ENCODE measurements around the gene PRDM12.

DNA sequence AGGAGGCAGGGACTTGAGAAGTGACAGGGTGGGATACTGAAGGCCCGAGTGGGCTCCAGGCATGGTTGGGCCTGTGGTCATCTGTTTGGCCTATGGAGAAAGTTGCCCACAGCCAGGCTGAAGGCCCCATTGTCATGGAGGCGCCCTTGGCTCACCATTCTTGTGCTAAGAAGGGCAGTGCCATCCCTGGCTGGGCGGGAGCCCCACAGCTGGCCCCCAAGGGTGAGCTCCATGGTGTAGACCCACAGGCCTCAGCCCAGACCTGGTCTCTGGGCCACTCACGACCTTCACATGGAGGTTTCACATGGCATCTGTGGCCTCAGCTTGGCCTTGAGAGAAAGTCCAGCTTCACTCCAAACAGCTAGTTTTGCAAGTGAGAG, 34.3 kb upstream of the PRDM12 start:
- TF ChIP-seq, protein P1, sequence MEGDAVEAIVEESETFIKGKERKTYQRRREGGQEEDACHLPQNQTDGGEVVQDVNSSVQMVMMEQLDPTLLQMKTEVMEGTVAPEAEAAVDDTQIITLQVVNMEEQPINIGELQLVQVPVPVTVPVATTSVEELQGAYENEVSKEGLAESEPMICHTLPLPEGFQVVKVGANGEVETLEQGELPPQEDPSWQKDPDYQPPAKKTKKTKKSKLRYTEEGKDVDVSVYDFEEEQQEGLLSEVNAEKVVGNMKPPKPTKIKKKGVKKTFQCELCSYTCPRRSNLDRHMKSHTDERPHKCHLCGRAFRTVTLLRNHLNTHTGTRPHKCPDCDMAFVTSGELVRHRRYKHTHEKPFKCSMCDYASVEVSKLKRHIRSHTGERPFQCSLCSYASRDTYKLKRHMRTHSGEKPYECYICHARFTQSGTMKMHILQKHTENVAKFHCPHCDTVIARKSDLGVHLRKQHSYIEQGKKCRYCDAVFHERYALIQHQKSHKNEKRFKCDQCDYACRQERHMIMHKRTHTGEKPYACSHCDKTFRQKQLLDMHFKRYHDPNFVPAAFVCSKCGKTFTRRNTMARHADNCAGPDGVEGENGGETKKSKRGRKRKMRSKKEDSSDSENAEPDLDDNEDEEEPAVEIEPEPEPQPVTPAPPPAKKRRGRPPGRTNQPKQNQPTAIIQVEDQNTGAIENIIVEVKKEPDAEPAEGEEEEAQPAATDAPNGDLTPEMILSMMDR (IDR thresholded peaks at IDR 0.05 in 4 of 5, conservative IDR thresholded peaks at IDR 0.05 in 1 of 5): no peak
- no peak for TF ChIP-seq POLR2A (IDR thresholded peaks at IDR 0.05)
